MM.1S (cell line): ENCODE data around the gene RPS13.
"Not testable (repeated sequence)": the region's sequence is repeated elsewhere in the genome, so short reads cannot be mapped to it uniquely, and the experiment has no call there.

Experiments
- DNase-seq: peaks from one replicate; pipeline ENCODE4 v3.0.0-alpha.2; 2015
- H2AFZ ChIP-seq: fragments of 300-600 bp; sonication (generic); 2 replicates; pipeline ENCODE4 v1.6.0; 2016; ENCODE audit warnings: antibody characterized with exemption, low read length
- H3F3A ChIP-seq: fragments of 300-600 bp; sonication (generic); 2 replicates; pipeline ENCODE4 v1.6.1; 2016; ENCODE audit warnings: mild to moderate bottlenecking, antibody characterized with exemption, low read length, moderate library complexity, mixed read lengths; ENCODE audit not compliant: insufficient read depth
- H3K27ac ChIP-seq: fragments of 300-600 bp; sonication (generic); 2 replicates; pipeline ENCODE4 v1.5.1; 2016; ENCODE audit warnings: mild to moderate bottlenecking, low read length
- H3K27me3 ChIP-seq: fragments of 300-600 bp; sonication (generic); replicated peaks from 2 replicates; pipeline ENCODE4 v1.6.0; 2016; ENCODE audit warnings: low read length; ENCODE audit not compliant: insufficient read depth
- H3K36me3 ChIP-seq: fragments of 300-600 bp; sonication (generic); replicated peaks from 2 replicates; pipeline ENCODE4 v1.6.1; 2016; ENCODE audit warnings: mild to moderate bottlenecking, low read length, mixed read lengths; ENCODE audit not compliant: insufficient read depth
- H3K4me1 ChIP-seq: fragments of 300-600 bp; sonication (generic); 2 replicates; pipeline ENCODE4 v1.6.1; 2016; ENCODE audit warnings: low read length, mixed read lengths
- H3K4me2 ChIP-seq: fragments of 300-600 bp; sonication (generic); 2 replicates; pipeline ENCODE4 v1.6.0; 2016; ENCODE audit warnings: low read depth, low read length
- H3K4me3 ChIP-seq: fragments of 300-600 bp; sonication (generic); 2 replicates; pipeline ENCODE4 v1.5.1; 2016; ENCODE audit warnings: low read length, mixed read lengths
- H3K79me2 ChIP-seq: fragments of 300-600 bp; sonication (generic); 2 replicates; pipeline ENCODE4 v1.6.1; 2016; ENCODE audit warnings: mixed run types, low read length, mixed read lengths
- H3K9ac ChIP-seq: fragments of 300-600 bp; sonication (generic); 2 replicates; pipeline ENCODE4 v1.6.1; 2016; ENCODE audit warnings: low read length, mixed read lengths
- H3K9me2 ChIP-seq: fragments of 300-600 bp; sonication (generic); replicated peaks from 2 replicates; pipeline ENCODE4 v1.6.1; 2016; ENCODE audit warnings: mild to moderate bottlenecking, low read length, mixed read lengths; ENCODE audit not compliant: insufficient read depth
- H3K9me3 ChIP-seq: fragments of 300-600 bp; sonication (generic); replicated peaks from 2 replicates; pipeline ENCODE4 v1.6.1; 2016; ENCODE audit warnings: mild to moderate bottlenecking, low read length, mixed read lengths; ENCODE audit not compliant: insufficient read depth
- H4K20me1 ChIP-seq: fragments of 300-600 bp; sonication (generic); 2 replicates; pipeline ENCODE4 v1.6.1; 2016; ENCODE audit warnings: mild to moderate bottlenecking, low read length, moderate library complexity, mixed read lengths; ENCODE audit not compliant: insufficient read depth
- EZH2 ChIP-seq: fragments of 300-600 bp; sonication (generic); optimal IDR thresholded peaks from 2 replicates; pipeline ENCODE3; 2017; ENCODE audit warnings: low read depth, mild to moderate bottlenecking, antibody characterized with exemption, low read length, mixed read lengths
- EZH2phosphoT487 ChIP-seq: fragments of 300-600 bp; sonication (generic); IDR thresholded peaks from 2 replicates; pipeline ENCODE4 v1.6.1; 2018; ENCODE audit warnings: antibody characterized with exemption, low read length
- TF ChIP-seq, protein P1 (sequence below): fragments of 300-600 bp; sonication (generic); IDR thresholded peaks from 2 replicates; pipeline ENCODE4 v1.5.1; 2016; ENCODE audit warnings: antibody characterized with exemption, low read length, mixed read lengths

RPS13 gene

DNA sequence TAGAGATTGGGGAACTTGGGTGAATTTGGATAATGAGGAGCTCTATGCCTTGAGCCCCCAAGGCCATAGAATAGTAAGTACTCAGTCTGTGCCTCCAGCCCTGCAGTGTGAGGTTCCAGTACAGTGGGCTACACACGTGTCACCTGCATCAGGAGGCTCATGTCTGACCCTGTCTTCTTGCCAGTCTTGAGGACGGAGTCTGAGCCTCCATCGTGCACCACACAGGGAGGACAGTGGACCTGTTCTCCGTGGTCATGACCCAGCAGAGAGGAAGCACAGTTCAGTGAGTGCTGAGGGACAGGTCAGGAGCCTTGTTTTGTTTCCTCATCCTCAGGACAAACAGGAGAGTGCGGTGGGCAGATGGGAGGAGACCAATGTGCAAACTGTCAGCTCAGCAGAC lies 30.8 kb downstream of the RPS13 start:
- H3K9ac ChIP-seq, result no peak overlapping the region
- no peaks in the 10 kb centered on the region for H3K27me3 ChIP-seq
- H3K36me3 ChIP-seq, result no peaks in the 10 kb centered on the region
- H3K4me3 ChIP-seq, result no peak overlapping the region
- peaks cover 16% of the 10 kb centered on the region for H3K79me2 ChIP-seq
- H3K27ac ChIP-seq, result no peak overlapping the region
- no peak for DNase-seq
- H3K9me2 ChIP-seq, result no peaks in the 10 kb centered on the region
- H4K20me1 ChIP-seq, result no peaks in the 10 kb centered on the region
- no peak overlapping the region for H2AFZ ChIP-seq
- no peaks in the 10 kb centered on the region for H3K4me1 ChIP-seq
- no peak overlapping the region for H3K4me2 ChIP-seq
- TF ChIP-seq, protein P1, sequence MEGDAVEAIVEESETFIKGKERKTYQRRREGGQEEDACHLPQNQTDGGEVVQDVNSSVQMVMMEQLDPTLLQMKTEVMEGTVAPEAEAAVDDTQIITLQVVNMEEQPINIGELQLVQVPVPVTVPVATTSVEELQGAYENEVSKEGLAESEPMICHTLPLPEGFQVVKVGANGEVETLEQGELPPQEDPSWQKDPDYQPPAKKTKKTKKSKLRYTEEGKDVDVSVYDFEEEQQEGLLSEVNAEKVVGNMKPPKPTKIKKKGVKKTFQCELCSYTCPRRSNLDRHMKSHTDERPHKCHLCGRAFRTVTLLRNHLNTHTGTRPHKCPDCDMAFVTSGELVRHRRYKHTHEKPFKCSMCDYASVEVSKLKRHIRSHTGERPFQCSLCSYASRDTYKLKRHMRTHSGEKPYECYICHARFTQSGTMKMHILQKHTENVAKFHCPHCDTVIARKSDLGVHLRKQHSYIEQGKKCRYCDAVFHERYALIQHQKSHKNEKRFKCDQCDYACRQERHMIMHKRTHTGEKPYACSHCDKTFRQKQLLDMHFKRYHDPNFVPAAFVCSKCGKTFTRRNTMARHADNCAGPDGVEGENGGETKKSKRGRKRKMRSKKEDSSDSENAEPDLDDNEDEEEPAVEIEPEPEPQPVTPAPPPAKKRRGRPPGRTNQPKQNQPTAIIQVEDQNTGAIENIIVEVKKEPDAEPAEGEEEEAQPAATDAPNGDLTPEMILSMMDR, result no peak
- no peaks in the 10 kb centered on the region for H3F3A ChIP-seq
- H3K9me3 ChIP-seq, result no peaks in the 10 kb centered on the region

DNA sequence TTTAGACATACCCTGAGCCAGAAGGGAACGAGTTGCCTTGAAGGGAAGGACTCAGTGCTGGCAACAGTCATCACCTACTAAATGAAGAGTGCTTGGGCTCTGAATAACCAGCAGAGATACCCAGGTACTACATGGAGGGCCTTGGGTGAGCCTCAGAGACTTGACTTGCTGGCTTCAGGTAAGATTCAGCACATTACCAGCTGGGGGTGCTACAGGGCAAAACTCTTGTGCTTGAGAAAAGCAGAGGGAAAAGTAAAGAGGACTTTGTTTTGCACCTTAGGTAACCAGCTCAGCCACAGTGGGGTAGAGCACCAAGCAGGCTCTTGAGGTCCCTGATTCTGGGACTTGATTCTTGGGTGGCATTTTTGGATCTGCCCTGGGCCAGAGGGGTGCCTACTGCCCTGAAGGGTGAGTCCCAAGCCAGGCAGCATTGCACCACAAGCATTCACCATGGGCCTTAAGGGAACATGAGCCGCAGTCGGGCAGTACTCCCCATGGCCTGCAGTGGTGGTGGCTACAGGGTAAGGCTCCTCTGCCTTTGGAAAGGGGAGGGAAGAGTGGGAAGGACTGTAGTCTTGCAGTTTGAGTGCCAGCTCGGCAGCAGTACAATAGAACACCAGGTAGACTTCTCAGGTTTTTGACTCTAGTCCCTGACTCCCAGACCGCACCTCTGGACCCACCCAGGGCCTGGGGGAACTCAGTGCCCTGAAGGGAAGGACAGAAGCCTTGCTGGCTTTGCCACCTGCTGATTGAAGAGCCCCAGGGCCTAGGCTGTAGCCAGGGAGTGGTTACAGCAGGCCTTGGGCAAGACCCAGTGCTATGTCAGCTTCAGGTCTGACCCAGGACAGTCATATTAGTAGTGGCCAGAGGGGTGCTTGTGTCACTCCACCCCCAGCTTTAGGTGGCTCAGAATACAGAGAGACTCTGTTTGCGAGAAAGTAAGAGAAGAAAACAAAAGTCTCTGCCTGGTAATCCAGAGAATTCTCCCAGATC lies 40.5 kb downstream of the RPS13 start:
- H3K36me3 ChIP-seq, result no peaks in the 10 kb centered on the region
- H2AFZ ChIP-seq, result no peak overlapping the region
- H3K27me3 ChIP-seq, result no peaks in the 10 kb centered on the region
- H3K9me2 ChIP-seq, result no peaks in the 10 kb centered on the region
- TF ChIP-seq, protein P1, result peak; percentile 22; the same call in 1 of the 2 replicates
- TF ChIP-seq EZH2, result no peak
- H3K4me1 ChIP-seq, result no peaks in the 10 kb centered on the region
- H3F3A ChIP-seq, result no peaks in the 10 kb centered on the region
- H4K20me1 ChIP-seq, result no peaks in the 10 kb centered on the region
- no peak overlapping the region for H3K4me3 ChIP-seq
- peaks cover 30% of the 10 kb centered on the region for H3K79me2 ChIP-seq
- no peak overlapping the region for H3K27ac ChIP-seq
- H3K9ac ChIP-seq, result no peak overlapping the region
- DNase-seq, result no peak
- H3K9me3 ChIP-seq, result no peaks in the 10 kb centered on the region
- no peak overlapping the region for H3K4me2 ChIP-seq

DNA sequence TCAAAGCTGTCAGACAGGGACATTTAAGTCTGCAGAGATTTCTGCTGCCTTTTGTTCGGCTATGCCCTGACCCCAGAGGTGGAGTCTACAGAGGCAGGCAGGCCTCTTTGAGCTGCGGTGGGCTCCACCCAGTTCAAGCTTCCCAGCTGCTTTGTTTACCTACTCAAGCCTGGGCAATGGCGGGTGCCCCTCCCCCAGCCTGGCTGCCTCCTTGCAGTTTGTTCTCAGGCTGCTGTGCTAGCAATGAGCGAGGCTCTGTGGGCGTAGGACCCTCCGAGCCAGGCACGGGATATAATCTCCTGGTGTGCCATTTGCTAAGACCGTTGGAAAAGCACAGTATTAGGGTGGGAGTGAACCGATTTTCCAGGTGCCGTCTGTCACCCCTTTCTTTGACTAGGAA lies 43.4 kb downstream of the RPS13 start:
- not testable (repeated sequence) for H3K9ac ChIP-seq, H3K27ac ChIP-seq, H3K9me3 ChIP-seq, H3K4me2 ChIP-seq, H4K20me1 ChIP-seq, H3K9me2 ChIP-seq, DNase-seq, H3K27me3 ChIP-seq, H3F3A ChIP-seq, H3K4me3 ChIP-seq, H3K4me1 ChIP-seq, H3K36me3 ChIP-seq, H2AFZ ChIP-seq
- H3K79me2 ChIP-seq, result peaks cover 21% of the 10 kb centered on the region

DNA sequence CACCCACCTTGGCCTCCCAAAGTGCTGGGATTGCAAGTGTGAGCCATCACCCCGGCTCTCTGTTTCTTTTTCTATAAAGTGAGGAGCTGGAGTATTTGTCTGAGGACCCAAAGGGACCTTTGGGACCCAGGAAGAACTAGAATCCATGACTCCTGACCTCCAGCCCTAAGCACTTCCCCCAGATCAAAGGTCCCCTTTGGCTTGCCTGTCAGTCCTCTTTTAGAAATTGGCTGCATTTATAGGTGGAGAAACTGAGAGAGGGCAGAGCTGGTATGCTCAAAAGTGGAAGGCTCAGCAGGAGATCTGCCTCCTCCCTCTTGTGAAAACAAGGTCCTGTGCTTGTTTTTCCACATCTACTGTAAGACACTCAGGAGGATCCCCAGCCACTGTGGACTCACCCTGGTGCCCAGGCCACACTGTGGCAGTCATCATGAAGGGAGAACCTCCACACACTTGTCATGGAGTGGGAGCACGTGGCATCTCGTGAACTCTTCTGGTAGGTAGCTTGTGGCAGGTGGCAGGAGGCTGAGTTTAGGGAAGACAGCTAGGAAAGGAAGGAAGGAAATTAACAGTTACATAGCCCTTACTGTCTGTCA lies 50.9 kb downstream of the RPS13 start:
- H3K9me3 ChIP-seq, result no peaks in the 10 kb centered on the region
- H3F3A ChIP-seq, result no peaks in the 10 kb centered on the region
- no peaks in the 10 kb centered on the region for H3K9me2 ChIP-seq
- H3K27me3 ChIP-seq, result no peaks in the 10 kb centered on the region
- no peak overlapping the region for H2AFZ ChIP-seq
- no peak overlapping the region for H3K4me3 ChIP-seq
- no peak for TF ChIP-seq EZH2phosphoT487
- no peak for TF ChIP-seq EZH2
- TF ChIP-seq, protein P1, result no peak
- no peak overlapping the region for H3K4me2 ChIP-seq
- no peaks in the 10 kb centered on the region for H3K36me3 ChIP-seq
- no peak for DNase-seq
- no peaks in the 10 kb centered on the region for H4K20me1 ChIP-seq
- H3K9ac ChIP-seq, result no peak overlapping the region
- H3K27ac ChIP-seq, result no peak overlapping the region
- H3K79me2 ChIP-seq, result peaks cover 47% of the 10 kb centered on the region
- no peaks in the 10 kb centered on the region for H3K4me1 ChIP-seq
